C4-2B (cell line): ENCODE measurements around the gene MPC1.

Source experiments
- ZFX ChIP-seq: fragments of 450-650 bp; IDR thresholded peaks from 2 replicates; pipeline ENCODE4 v1.6.1; 2017
- TF ChIP-seq, protein P1 (sequence below): fragments of 450-650 bp; conservative IDR thresholded peaks from 2 replicates; pipeline ENCODE4 v1.5.1; 2017; ENCODE audit warnings: mild to moderate bottlenecking

- TF ChIP-seq, protein P1, sequence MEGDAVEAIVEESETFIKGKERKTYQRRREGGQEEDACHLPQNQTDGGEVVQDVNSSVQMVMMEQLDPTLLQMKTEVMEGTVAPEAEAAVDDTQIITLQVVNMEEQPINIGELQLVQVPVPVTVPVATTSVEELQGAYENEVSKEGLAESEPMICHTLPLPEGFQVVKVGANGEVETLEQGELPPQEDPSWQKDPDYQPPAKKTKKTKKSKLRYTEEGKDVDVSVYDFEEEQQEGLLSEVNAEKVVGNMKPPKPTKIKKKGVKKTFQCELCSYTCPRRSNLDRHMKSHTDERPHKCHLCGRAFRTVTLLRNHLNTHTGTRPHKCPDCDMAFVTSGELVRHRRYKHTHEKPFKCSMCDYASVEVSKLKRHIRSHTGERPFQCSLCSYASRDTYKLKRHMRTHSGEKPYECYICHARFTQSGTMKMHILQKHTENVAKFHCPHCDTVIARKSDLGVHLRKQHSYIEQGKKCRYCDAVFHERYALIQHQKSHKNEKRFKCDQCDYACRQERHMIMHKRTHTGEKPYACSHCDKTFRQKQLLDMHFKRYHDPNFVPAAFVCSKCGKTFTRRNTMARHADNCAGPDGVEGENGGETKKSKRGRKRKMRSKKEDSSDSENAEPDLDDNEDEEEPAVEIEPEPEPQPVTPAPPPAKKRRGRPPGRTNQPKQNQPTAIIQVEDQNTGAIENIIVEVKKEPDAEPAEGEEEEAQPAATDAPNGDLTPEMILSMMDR = no peak
- TF ChIP-seq ZFX = no peak
These were observed 36.3 kb downstream of the MPC1 start for GRCh38 chr6:166346449-166346848.
